Thymus (tissue), 11 donors: ENCODE measurements around the gene PRKACB. TPM values are rescaled to one million over a fixed set of nuclear protein-coding genes. Genes with fewer than 3 reads are reported as not detected.
"Not testable (repeated sequence)": the region's sequence is repeated elsewhere in the genome, so short reads cannot be mapped to it uniquely, and the experiment has no call there.

Experiments
- DNase-seq, 9 donors: peaks; one replicate each; pipeline ENCODE4 v3.0.0-alpha.2; 2013; ENCODE audit warnings: low spot score in 9 of 9, low read depth in 6 of 9, missing footprints in 1 of 9
- H3K27ac ChIP-seq, 2 donors: one replicate each; pipeline ENCODE4 v1.5.1; 2013; ENCODE audit warnings: control low read depth in 1 of 2, low read depth in 1 of 2, low read length in 1 of 2, mild to moderate bottlenecking in 1 of 2, moderate library complexity in 1 of 2
- H3K27me3 ChIP-seq, 2 donors: one replicate each; pipeline ENCODE4 v1.5.1; 2013; ENCODE audit warnings: low read length in 1 of 2; ENCODE audit not compliant: control insufficient read depth in 2 of 2, insufficient read depth in 1 of 2
- H3K36me3 ChIP-seq, 2 donors: one replicate each; pipeline ENCODE4 v1.5.1; 2013; ENCODE audit warnings: low read length in 1 of 2, mild to moderate bottlenecking in 1 of 2, moderate library complexity in 1 of 2; ENCODE audit not compliant: control insufficient read depth in 2 of 2, insufficient read depth in 2 of 2
- H3K4me1 ChIP-seq, 2 donors: one replicate each; pipeline ENCODE4 v1.5.1; 2013; ENCODE audit warnings: low read length in 2 of 2; ENCODE audit not compliant: control insufficient read depth in 2 of 2, insufficient read depth in 2 of 2
- H3K4me3 ChIP-seq, 2 donors: one replicate each; pipeline ENCODE4 v1.5.1; 2013; ENCODE audit warnings: low read length in 2 of 2, control low read depth in 1 of 2, mild to moderate bottlenecking in 1 of 2
- H3K9me3 ChIP-seq, 2 donors: one replicate each; pipeline ENCODE4 v1.5.1; 2013; ENCODE audit warnings: low read length in 1 of 2, mild to moderate bottlenecking in 1 of 2; ENCODE audit not compliant: control insufficient read depth in 2 of 2, insufficient read depth in 1 of 2
- WGBS: extraction: QIAGEN DNeasy Blood & Tissue Kit; methylation state at CpG from one replicate; pipeline ENCODE4 v1.1.7; 2013; 5-methylcytosine and 5-hydroxymethylcytosine counted together
- polyA plus RNA-seq: library from polyadenylated mRNA; stranded (reverse); fragments of 200-250 nt; gene quantifications from one replicate; pipeline ENCODE4 v1.2.3, GENCODE V29; 2013
- total RNA-seq: library from RNA; stranded (reverse); fragments of 120-200 nt; gene quantifications from one replicate; pipeline ENCODE4 v1.2.4, GENCODE V29; 2013
- donor health status: healthy.

Gene PRKACB
- total and polyA plus RNA-seq, 2 donors = 52.1 to 95.0 TPM

- H3K27ac ChIP-seq = no peak overlapping the region
- no peaks in the 10 kb centered on the region for H3K27me3 ChIP-seq
- H3K4me1 ChIP-seq = no peaks in the 10 kb centered on the region
- 97% methylated on average over 1 of the region's 1 CpG for WGBS
- no peak for DNase-seq
- no peaks in the 10 kb centered on the region for H3K9me3 ChIP-seq
- H3K4me3 ChIP-seq = no peak overlapping the region
- H3K36me3 ChIP-seq = no peaks in the 10 kb centered on the region
Observed at GRCh38 chr1:84277343-84278059, 133.4 kb downstream of the PRKACB start.

GRCh38 chr1:84278905-84279304 lies 134.8 kb downstream of the PRKACB start:
- Histone ChIP-seq H3K27ac (no peak overlapping the region), H3K4me1 (no peaks in the 10 kb centered on the region), H3K9me3 (no peaks in the 10 kb centered on the region), H3K27me3 (no peaks in the 10 kb centered on the region), H3K4me3 (no peak overlapping the region), H3K36me3 (no peaks in the 10 kb centered on the region)
- WGBS = 83% methylated on average over 7 of the region's 7 CpGs
- DNase-seq = no peak

- Histone ChIP-seq H3K4me1 (no peaks in the 10 kb centered on the region), H3K4me3 (no peak overlapping the region), H3K9me3 (no peaks in the 10 kb centered on the region), H3K27ac (no peak overlapping the region), H3K27me3 (no peaks in the 10 kb centered on the region), H3K36me3 (no peaks in the 10 kb centered on the region)
- DNase-seq = no peak
Observed at GRCh38 chr1:84280912-84281311, 136.8 kb downstream of the PRKACB start.

- no peaks in the 10 kb centered on the region for H3K27me3 ChIP-seq
- H3K27ac ChIP-seq = no peak overlapping the region
- 100% methylated on average over 1 of the region's 1 CpG for WGBS
- DNase-seq = no peak
- H3K36me3 ChIP-seq = no peaks in the 10 kb centered on the region
- H3K4me3 ChIP-seq = no peak overlapping the region
- H3K9me3 ChIP-seq = peaks cover 0 to 6% of the 10 kb centered on the region in 2 donors
- no peaks in the 10 kb centered on the region for H3K4me1 ChIP-seq
Observed at GRCh38 chr1:84282780-84283333, 138.8 kb downstream of the PRKACB start.

GRCh38 chr1:84283381-84283780 lies 139.3 kb downstream of the PRKACB start:
- Histone ChIP-seq H3K36me3 (no peaks in the 10 kb centered on the region), H3K9me3 (peaks cover 0 to 8% of the 10 kb centered on the region in 2 donors), H3K4me3 (no peak overlapping the region), H3K27ac (no peak overlapping the region), H3K27me3 (no peaks in the 10 kb centered on the region), H3K4me1 (no peaks in the 10 kb centered on the region)
- no peak for DNase-seq
- WGBS = 96% methylated on average over 1 of the region's 1 CpG

- WGBS = 96% methylated on average over 1 of the region's 1 CpG
Observed at GRCh38 chr1:84286071-84286470, 142.0 kb downstream of the PRKACB start.

GRCh38 chr1:84287389-84287788 lies 143.3 kb downstream of the PRKACB start:
- H3K27me3 ChIP-seq, H3K27ac ChIP-seq, H3K36me3 ChIP-seq, H3K4me3 ChIP-seq, DNase-seq, H3K4me1 ChIP-seq: not testable (repeated sequence)
- peaks cover 0 to 13% of the 10 kb centered on the region in 2 donors for H3K9me3 ChIP-seq
- WGBS = 59% methylated on average over 3 of the region's 3 CpGs

More at GRCh38 chr1:84286071-84286470, 142.0 kb downstream of the PRKACB start:
- H3K36me3 ChIP-seq = no peaks in the 10 kb centered on the region
- no peak overlapping the region for H3K27ac ChIP-seq
- peaks cover 0 to 13% of the 10 kb centered on the region in 2 donors for H3K9me3 ChIP-seq
- no peaks in the 10 kb centered on the region for H3K27me3 ChIP-seq
- DNase-seq = no peak
- H3K4me1 ChIP-seq = no peaks in the 10 kb centered on the region
- no peak overlapping the region for H3K4me3 ChIP-seq

Other genes starting within 250 kb of the PRKACB start
- gene TTLL7, start 145.1 kb upstream of the PRKACB start, total RNA-seq = 0.94 TPM
- gene TTLL7, start 145.1 kb upstream of the PRKACB start, polyA plus RNA-seq = 1.9 TPM
- 3.7 TPM for gene SAMD13, start 157.4 kb downstream of the PRKACB start, total RNA-seq
- gene SAMD13, start 157.4 kb downstream of the PRKACB start, polyA plus RNA-seq = 2.6 TPM